Hepatocyte (in vitro differentiated cells): ENCODE results near the gene FOXB2.

Source experiments
- EZH2phosphoT487 ChIP-seq: fragments of 200-600 bp; sonication (generic); IDR thresholded peaks from one replicate; pipeline ENCODE4 v1.6.1; 2018; ENCODE audit warnings: antibody characterized with exemption, mild to moderate bottlenecking, low read depth, moderate library complexity; ENCODE audit not compliant: unreplicated experiment, severe bottlenecking
- TF ChIP-seq, protein P1 (sequence below): fragments of 200-600 bp; sonication (generic); IDR thresholded peaks from 2 replicates; pipeline ENCODE4 v1.5.1; 2016; ENCODE audit warnings: antibody characterized with exemption, mild to moderate bottlenecking; ENCODE audit not compliant: poor library complexity

GRCh38 chr9:76999261-76999660, 20.2 kb upstream of the FOXB2 start:
- no peak for TF ChIP-seq EZH2phosphoT487
- TF ChIP-seq, protein P1, sequence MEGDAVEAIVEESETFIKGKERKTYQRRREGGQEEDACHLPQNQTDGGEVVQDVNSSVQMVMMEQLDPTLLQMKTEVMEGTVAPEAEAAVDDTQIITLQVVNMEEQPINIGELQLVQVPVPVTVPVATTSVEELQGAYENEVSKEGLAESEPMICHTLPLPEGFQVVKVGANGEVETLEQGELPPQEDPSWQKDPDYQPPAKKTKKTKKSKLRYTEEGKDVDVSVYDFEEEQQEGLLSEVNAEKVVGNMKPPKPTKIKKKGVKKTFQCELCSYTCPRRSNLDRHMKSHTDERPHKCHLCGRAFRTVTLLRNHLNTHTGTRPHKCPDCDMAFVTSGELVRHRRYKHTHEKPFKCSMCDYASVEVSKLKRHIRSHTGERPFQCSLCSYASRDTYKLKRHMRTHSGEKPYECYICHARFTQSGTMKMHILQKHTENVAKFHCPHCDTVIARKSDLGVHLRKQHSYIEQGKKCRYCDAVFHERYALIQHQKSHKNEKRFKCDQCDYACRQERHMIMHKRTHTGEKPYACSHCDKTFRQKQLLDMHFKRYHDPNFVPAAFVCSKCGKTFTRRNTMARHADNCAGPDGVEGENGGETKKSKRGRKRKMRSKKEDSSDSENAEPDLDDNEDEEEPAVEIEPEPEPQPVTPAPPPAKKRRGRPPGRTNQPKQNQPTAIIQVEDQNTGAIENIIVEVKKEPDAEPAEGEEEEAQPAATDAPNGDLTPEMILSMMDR, result no peak
